Psoas muscle (tissue), 8 donors: ENCODE data around the gene RAB27A. TPM values are rescaled to one million over a fixed set of nuclear protein-coding genes. Genes with fewer than 3 reads are reported as not detected.

Source experiments
- ATAC-seq, 4 donors: fragments of 200-7000 bp; cut with Tn5 transposase; one replicate each; pipeline ENCODE4 v1.9.1; 2020; ENCODE audit warnings: moderate library complexity in 3 of 4, mild to moderate bottlenecking in 2 of 4
- DNase-seq, 2 donors: peaks; one replicate each; pipeline ENCODE4 v3.0.0-alpha.2; 2020
- H3K27ac ChIP-seq: fragments of 200-600 bp; one replicate; pipeline ENCODE4 v1.8.0; 2022
- H3K27me3 ChIP-seq, 3 donors: fragments of 200-600 bp in 1 of 3; one replicate each; pipeline versions ENCODE4 v1.6.1 to v1.8.0; 2013 to 2022; ENCODE audit warnings: low read length in 2 of 3, mild to moderate bottlenecking in 2 of 3, moderate library complexity in 1 of 3; ENCODE audit not compliant: insufficient read depth in 3 of 3
- H3K36me3 ChIP-seq, 2 donors: fragments of 200-600 bp in 1 of 2; one replicate each; pipeline versions ENCODE4 v1.6.1 to v1.8.0; 2013 to 2022; ENCODE audit warnings: low read depth in 1 of 2, mild to moderate bottlenecking in 1 of 2, moderate library complexity in 1 of 2; ENCODE audit not compliant: insufficient read depth in 1 of 2
- H3K4me1 ChIP-seq: fragments of 200-600 bp; one replicate; pipeline ENCODE4 v1.8.0; 2022
- H3K4me3 ChIP-seq: fragments of 200-600 bp; one replicate; pipeline ENCODE4 v1.8.0; 2022; ENCODE audit warnings: mild to moderate bottlenecking
- H3K9me3 ChIP-seq: fragments of 200-600 bp; one replicate; pipeline ENCODE4 v1.8.0; 2022
- CTCF ChIP-seq: fragments of 200-600 bp; IDR thresholded peaks from one replicate; pipeline ENCODE4 v1.8.0; 2022; ENCODE audit warnings: antibody characterized with exemption
- WGBS, 3 donors: extraction: QIAGEN DNeasy Blood & Tissue Kit; methylation state at CpG; one replicate each; pipeline versions ENCODE4 v1.1.6 to v1.1.7; 2013; 5-methylcytosine and 5-hydroxymethylcytosine counted together
- intact Hi-C, 2 donors: fragments of 100-400 bp; cut with DNase I; formaldehyde crosslinking; loops; one replicate each; pipeline versions ENCODE4 v1.11.0 to v1.14.2; 2022
- polyA plus RNA-seq, 3 donors: library from polyadenylated mRNA; stranded (reverse); fragments of 200-250 nt; gene quantifications; one replicate each; pipeline ENCODE4 v1.2.3, GENCODE V29; 2013
- total RNA-seq, 4 donors: library from RNA; stranded (reverse); fragmentation: NEBNext Ultra II Directional in 2 of 4; extraction: Animal tissue kit (Norgen Biotek cat#: 25700) in 2 of 4; gene quantifications; one replicate each; pipeline versions ENCODE4 v1.2.1 to v1.2.4, GENCODE V29; 2021 to 2023
- donor health status: healthy with polysubstance abuse.
- donor health status: DM: no; HTN: no; CAD: no; lungs with moderate emphysema.
- donor health status: Bipolar disorder and iron deficiency.
- donor health status: healthy.
- donor health status: DM: yes; HTN: yes; CAD: no.
- donor health status: DM: no; HTN: no; CAD: no.
- donor health status: DM: no; HTN: no; CAD: no.
- donor health status: DM: yes; HTN: yes; CAD: no.

RAB27A gene
- total and polyA plus RNA-seq, 7 donors: 1.2 to 5.4 (median 2.3) TPM

- Histone ChIP-seq H3K9me3 (no peaks in the 10 kb centered on the region), H3K36me3 (no peaks in the 10 kb centered on the region), H3K4me3 (no peak overlapping the region), H3K27ac (no peak overlapping the region), H3K4me1 (no peaks in the 10 kb centered on the region), H3K27me3 (no peaks in the 10 kb centered on the region)
- TF ChIP-seq CTCF: no peak
- ATAC-seq (no peak), DNase-seq (no peak)
- intact Hi-C loops: no loop called here
- WGBS, 3 donors: 70 to 79% (median 70%) methylated on average over 5 of the region's 5 CpGs
Observed at GRCh38 chr15:55276324-55276723, 13.3 kb downstream of the RAB27A start.

GRCh38 chr15:55270291-55270690, 19.3 kb downstream of the RAB27A start:
- no peaks in the 10 kb centered on the region for H3K4me1 ChIP-seq
- H3K4me3 ChIP-seq: no peak overlapping the region
- WGBS, 3 donors: 75 to 77% (median 75%) methylated on average over 6 of the region's 6 CpGs
- no peak for TF ChIP-seq CTCF
- ATAC-seq (no peak), DNase-seq (no peak)
- no peaks in the 10 kb centered on the region for H3K9me3 ChIP-seq
- no peaks in the 10 kb centered on the region for H3K36me3 ChIP-seq
- intact Hi-C loops: loop anchor here in 1 of 2 donors (5.0 kb wide), 1 partner anchor 43 kb away; no protein-coding TSS in a partner anchor
- H3K27me3 ChIP-seq: no peaks in the 10 kb centered on the region
- no peak overlapping the region for H3K27ac ChIP-seq

- DNase-seq: no peak
Observed at GRCh38 chr15:55268176-55268695, 21.4 kb downstream of the RAB27A start.

GRCh38 chr15:55267401-55268175, 22.0 kb downstream of the RAB27A start:
- no peaks in the 10 kb centered on the region for H3K4me1 ChIP-seq
- no peaks in the 10 kb centered on the region for H3K36me3 ChIP-seq
- no peak for TF ChIP-seq CTCF
- no peak overlapping the region for H3K4me3 ChIP-seq
- 78 to 85% (median 82%) methylated on average over 10 of the region's 10 CpGs for WGBS, 3 donors
- ATAC-seq: no peak
- peak; percentile 31 to 61 for DNase-seq
- intact Hi-C loops: no loop called here
- H3K9me3 ChIP-seq: no peaks in the 10 kb centered on the region
- H3K27ac ChIP-seq: no peak overlapping the region
- no peaks in the 10 kb centered on the region for H3K27me3 ChIP-seq

More at GRCh38 chr15:55268176-55268695, 21.4 kb downstream of the RAB27A start:
- H3K36me3 ChIP-seq: no peaks in the 10 kb centered on the region
- H3K27me3 ChIP-seq: no peaks in the 10 kb centered on the region
- no peak for ATAC-seq
- H3K27ac ChIP-seq: no peak overlapping the region
- no peak overlapping the region for H3K4me3 ChIP-seq
- no peaks in the 10 kb centered on the region for H3K9me3 ChIP-seq
- 83 to 94% (median 88%) methylated on average over 2 of the region's 2 CpGs for WGBS, 3 donors
- TF ChIP-seq CTCF: no peak
- intact Hi-C loops: no loop called here
- no peaks in the 10 kb centered on the region for H3K4me1 ChIP-seq
